K562 (cell line): Measurements from ENCODE around the gene SLC37A2. TPM values are rescaled to one million over a fixed set of nuclear protein-coding genes. Genes with fewer than 3 reads are reported as not detected.

Experiments used
- CBX8 ChIP-seq: fragments of 200-600 bp; sonication (generic); IDR thresholded peaks from 2 replicates; pipeline ENCODE4 v1.6.1; 2012; ENCODE audit warnings: borderline replicate concordance, mixed run types, low read depth, mild to moderate bottlenecking, moderate library complexity, mixed read lengths, low read length, control low read depth, inconsistent platforms; ENCODE audit not compliant: poor library complexity, severe bottlenecking; ENCODE audit errors: extremely low read depth
- DACH1 ChIP-seq: fragments of 450-650 bp; IDR thresholded peaks from 2 replicates; pipeline ENCODE4 v1.6.1; 2018; ENCODE audit not compliant: partially characterized antibody
- FOS ChIP-seq: IDR thresholded peaks from 3 replicates; pipeline ENCODE4 v1.6.1; 2011; ENCODE audit not compliant: insufficient read length; ENCODE audit errors: extremely low read depth
- IFI16 ChIP-seq: fragments of 250-450 bp; sonication (Bioruptor Pico); IDR thresholded peaks from 2 replicates; pipeline ENCODE4 v2.1.2; 2022; ENCODE audit warnings: mild to moderate bottlenecking, inconsistent platforms
- MITF ChIP-seq: IDR thresholded peaks from 2 replicates; pipeline ENCODE4 v1.6.1; 2014; ENCODE audit warnings: antibody characterized with exemption
- NR2F6 ChIP-seq: fragments of 450-650 bp; formaldehyde crosslinking; IDR thresholded peaks from 2 replicates; pipeline ENCODE4 v1.4.0; 2020; ENCODE audit warnings: mild to moderate bottlenecking
- NRF1 ChIP-seq, 2 experiments: fragments of 450-650 bp; IDR thresholded peaks in 1 of 2; conservative IDR thresholded peaks in 1 of 2; 2 replicates each; pipeline ENCODE4 v1.6.1; 2014; ENCODE audit warnings: mild to moderate bottlenecking in 2 of 2
- RAD21 ChIP-seq, 2 experiments: fragments of 250-450 bp in 1 of 2; fragments of 450-650 bp in 1 of 2; sonication (Bioruptor Pico) in 1 of 2; formaldehyde crosslinking in 1 of 2; IDR thresholded peaks in 1 of 2; conservative IDR thresholded peaks in 1 of 2; 2 replicates each; pipeline versions ENCODE4 v1.4.0 to v1.8.0; 2020 to 2022; ENCODE audit warnings: mild to moderate bottlenecking in 2 of 2, moderate library complexity in 1 of 2
- SMARCC2 ChIP-seq: fragments of 450-650 bp; IDR thresholded peaks from 2 replicates; pipeline ENCODE4 v1.6.1; 2017; ENCODE audit warnings: antibody characterized with exemption, moderate library complexity, mild to moderate bottlenecking, low read depth
- ZBTB34 ChIP-seq: fragments of 250-450 bp; sonication (Bioruptor Pico); IDR thresholded peaks from 2 replicates; pipeline ENCODE4 v1.8.0; 2021; ENCODE audit warnings: mild to moderate bottlenecking, moderate library complexity
- ZNF644 ChIP-seq: fragments of 200-800 bp; sonication (Bioruptor generic); IDR thresholded peaks from 2 replicates; pipeline ENCODE4 v1.6.1; 2016; ENCODE audit warnings: low read depth, missing genetic modification characterization, missing compliant biosample characterization
- polyA plus RNA-seq, 8 experiments: library from polyadenylated mRNA; depleted of rRNA in 4 of 8; stranded (reverse) in 5 of 8; unstranded in 3 of 8; fragments of >200 nt; fragmentation: Nextera tagmentation in 2 of 8; fragmentation: Illumina TruSeq in 1 of 8; extraction: Ambion mirVana in 2 of 8; extraction: Trizol in 1 of 8; gene quantifications; 2 replicates each; pipeline versions ENCODE4 v1.2.1 to v1.2.3, GENCODE V29; 2011 to 2014; ENCODE audit warnings: inconsistent platforms in 1 of 8, missing spikeins in 1 of 8
- total RNA-seq, 7 experiments: library from RNA; depleted of rRNA in 6 of 7; stranded (reverse); fragments of >200 nt in 6 of 7; fragmentation: Illumina TruSeq in 2 of 7; extraction: Trizol in 2 of 7; gene quantifications; 2 replicates each; pipeline versions ENCODE4 v1.2.1 to v1.2.3, GENCODE V29; 2011 to 2021; ENCODE audit warnings: low replicate concordance in 1 of 7

SLC37A2 gene
- total and polyA plus RNA-seq, 9 of the 15 experiments (the other 6 are each of a cell fraction or from before 2014, with no cell fraction given) = 0.01 to 1.2 (median 0.52) TPM

GRCh38 chr11:125123947-125124617 lies 61.0 kb downstream of the SLC37A2 start (continued):
- TF ChIP-seq FOS = peak; percentile 51
- TF ChIP-seq DACH1 = no peak
- no peak for TF ChIP-seq NRF1 (conservative IDR thresholded peaks at IDR 0.05 in 1 of 2, IDR thresholded peaks at IDR 0.05 in 1 of 2)
- no peak for TF ChIP-seq ZBTB34 (CRISPR knock-in tag)
- TF ChIP-seq NR2F6 (CRISPR knock-in tag) = no peak
- TF ChIP-seq RAD21 (CRISPR knock-in tag; conservative IDR thresholded peaks at IDR 0.05 in 1 of 2, IDR thresholded peaks at IDR 0.05 in 1 of 2) = peak in 1 of 2 experiments; percentile 41; a peak in 2 of 4 replicates
- no peak for TF ChIP-seq MITF
- no peak for TF ChIP-seq SMARCC2
- no peak for TF ChIP-seq IFI16 (CRISPR knock-in tag)
- no peak for TF ChIP-seq ZNF644
- no peak for TF ChIP-seq CBX8
